Endothelial cell of umbilical vein (primary cell): ENCODE results near the gene EPC1. TPM values are rescaled to one million over a fixed set of nuclear protein-coding genes. Genes with fewer than 3 reads are reported as not detected.
A peak's percentile ranks its signal among the peaks of the same experiment; 100 is the strongest.

Experiments used
- BruUV-seq: library from RNA; stranded (reverse); fragments of 400-500 nt; replicated peaks from 2 replicates; lab custom pipeline; 2021; lab: Mats Ljungman, UMichigan
- CTCF ChIA-PET: fragments of 300-600, 350-600 bp; sonication (Branson Sonifier 250); formaldehyde crosslinking; loops from one replicate; lab custom pipeline; 2021; ENCODE audit warnings: antibody characterized with exemption, inconsistent platforms; lab: Charles Lee
- POLR2A ChIA-PET: fragments of 300-600, 350-600 bp; sonication (Branson Sonifier 250); formaldehyde crosslinking; loops from one replicate; lab custom pipeline; 2021; ENCODE audit warnings: antibody characterized with exemption, inconsistent platforms; lab: Charles Lee
- DNase-seq: peaks from one replicate; pipeline ENCODE4 v3.0.0-alpha.2; 2011; ENCODE audit warnings: low read depth, low spot score
- FAIRE-seq: peaks from 2 replicates; lab custom pipeline; 2011; peaks lifted over from hg19 to GRCh38; lab: Jason Lieb, UNC
- H2AFZ ChIP-seq: 2 replicates; pipeline ENCODE4 v1.6.0; 2012; ENCODE audit warnings: low read depth, low read length, control low read depth, inconsistent platforms
- H3K27ac ChIP-seq: 2 replicates; pipeline ENCODE4 v1.5.1; 2011; ENCODE audit warnings: low read depth, mild to moderate bottlenecking, control low read depth, low read length, moderate library complexity; ENCODE audit not compliant: insufficient read depth
- H3K27me3 ChIP-seq, 2 experiments: 2 replicates each; pipeline versions ENCODE4 v1.6.0 to v1.6.1; 2011; ENCODE audit warnings: low read length in 2 of 2, mixed read lengths in 1 of 2; ENCODE audit not compliant: control insufficient read depth in 2 of 2, insufficient read depth in 2 of 2
- H3K36me3 ChIP-seq, 2 experiments: 2 replicates in 1 of 2; 3 replicates in 1 of 2; pipeline ENCODE4 v1.5.1; 2011; ENCODE audit warnings: low read length in 2 of 2, mild to moderate bottlenecking in 1 of 2, moderate library complexity in 1 of 2; ENCODE audit not compliant: control insufficient read depth in 2 of 2, insufficient read depth in 2 of 2; ENCODE audit errors: extremely low read depth in 1 of 2
- H3K4me1 ChIP-seq: 3 replicates; pipeline ENCODE4 v1.5.1; 2011; ENCODE audit warnings: mild to moderate bottlenecking, low read length; ENCODE audit not compliant: control insufficient read depth, insufficient read depth; ENCODE audit errors: extremely low read depth
- H3K4me2 ChIP-seq: 2 replicates; pipeline ENCODE4 v1.6.1; 2011; ENCODE audit warnings: low read length, control low read depth, mixed read lengths; ENCODE audit not compliant: insufficient read depth
- H3K4me3 ChIP-seq, 3 experiments: fragments of 200-600 bp in 1 of 3; sonication (generic), shearing (Covaris generic) in 1 of 3; replicated peaks in 1 of 3; 2 replicates each; pipeline ENCODE4 v1.5.1; 2011 to 2016; ENCODE audit warnings: control low read depth in 3 of 3, low read length in 3 of 3, mild to moderate bottlenecking in 2 of 3, inconsistent platforms in 1 of 3, low read depth in 1 of 3, moderate library complexity in 1 of 3; ENCODE audit not compliant: insufficient read depth in 1 of 3
- H3K79me2 ChIP-seq: 2 replicates; pipeline ENCODE4 v1.6.0; 2012; ENCODE audit warnings: low read length, inconsistent platforms; ENCODE audit not compliant: control insufficient read depth, insufficient read depth
- H3K9ac ChIP-seq: replicated peaks from 2 replicates; pipeline ENCODE3; 2011; ENCODE audit warnings: low read length, control low read depth; ENCODE audit not compliant: insufficient read depth; ENCODE audit errors: extremely low read depth
- H3K9me1 ChIP-seq: replicated peaks from 3 replicates; pipeline ENCODE4 v1.6.0; 2011; ENCODE audit warnings: mild to moderate bottlenecking, low read length; ENCODE audit not compliant: control insufficient read depth, insufficient read depth; ENCODE audit errors: extremely low read depth
- H3K9me3 ChIP-seq: replicated peaks from 2 replicates; pipeline ENCODE4 v1.5.1; 2012; ENCODE audit warnings: low read length, inconsistent platforms; ENCODE audit not compliant: control insufficient read depth, insufficient read depth
- H4K20me1 ChIP-seq: replicated peaks from 2 replicates; pipeline ENCODE3; 2011; ENCODE audit warnings: mild to moderate bottlenecking, low read length; ENCODE audit not compliant: control insufficient read depth, insufficient read depth; ENCODE audit errors: extremely low read depth
- EZH2 ChIP-seq: IDR thresholded peaks from 2 replicates; pipeline ENCODE4 v1.6.1; 2012; ENCODE audit warnings: borderline replicate concordance, low read depth, mild to moderate bottlenecking, moderate library complexity, low read length, inconsistent platforms; ENCODE audit not compliant: severe bottlenecking
- FOS ChIP-seq: IDR thresholded peaks from 2 replicates; pipeline ENCODE4 v1.6.1; 2011; ENCODE audit warnings: mild to moderate bottlenecking, low read length, moderate library complexity, borderline replicate concordance; ENCODE audit not compliant: insufficient read depth
- GATA2 ChIP-seq: IDR thresholded peaks from 2 replicates; pipeline ENCODE4 v1.7.0; 2011; ENCODE audit warnings: low read depth, mild to moderate bottlenecking, moderate library complexity, mixed read lengths, low read length; ENCODE audit not compliant: insufficient read length, insufficient read depth
- JUN ChIP-seq: IDR thresholded peaks from 2 replicates; pipeline ENCODE4 v1.6.1; 2011; ENCODE audit warnings: borderline replicate concordance, low read depth; ENCODE audit not compliant: insufficient read length, insufficient read depth
- MAX ChIP-seq: IDR thresholded peaks from 2 replicates; pipeline ENCODE4 v1.6.1; 2011; ENCODE audit not compliant: insufficient read depth, insufficient read length
- MYC ChIP-seq: IDR thresholded peaks from one replicate; pipeline ENCODE4 v1.6.1; 2011; ENCODE audit warnings: mild to moderate bottlenecking, low read depth, low read length
- POLR2A ChIP-seq: IDR thresholded peaks from 2 replicates; pipeline ENCODE4 v1.6.1; 2012; ENCODE audit warnings: low read depth, mild to moderate bottlenecking, control low read depth, low read length
- POLR2AphosphoS5 ChIP-seq: IDR thresholded peaks from 2 replicates; pipeline ENCODE4 v1.6.1; 2012; ENCODE audit warnings: low read depth, mild to moderate bottlenecking, control low read depth, low read length, moderate library complexity; ENCODE audit not compliant: insufficient read depth
- dilution Hi-C: fragments of 300-500 bp; cut with MboI; formaldehyde crosslinking; loops from one replicate; pipeline ENCODE4 v1.15.0; 2019; ENCODE audit warnings: low sequenced_read_pairs; ENCODE audit not compliant: extremely low pct_ligation_motif_present
- intact Hi-C: fragments of 100-400 bp; cut with micrococcal nuclease; formaldehyde crosslinking; loops from one replicate; pipeline ENCODE4 v1.10.0; 2022
- polyA plus RNA-seq, 4 experiments: library from polyadenylated mRNA; depleted of rRNA in 3 of 4; stranded (reverse) in 3 of 4; unstranded in 1 of 4; fragments of >200 nt; gene quantifications; 2 replicates each; pipeline versions ENCODE4 v1.2.1 to v1.2.3, GENCODE V29; 2011 to 2012; ENCODE audit warnings: missing spikeins in 1 of 4
- total RNA-seq: library from RNA; stranded (reverse); gene quantifications from 2 replicates; pipeline ENCODE4 v1.2.3, GENCODE V29; 2021
- TF ChIP-seq, protein P1 (sequence below), 2 donors: IDR thresholded peaks; 1 replicate in 1 of 2; 2 replicates in 1 of 2; pipeline ENCODE4 v1.5.1; 2011; ENCODE audit warnings: low read length in 2 of 2, mild to moderate bottlenecking in 2 of 2, moderate library complexity in 2 of 2, control low read depth in 1 of 2, inconsistent platforms in 1 of 2, low read depth in 1 of 2; ENCODE audit not compliant: insufficient read depth in 1 of 2; ENCODE audit errors: extremely low read depth in 1 of 2

The EPC1 gene
- total and polyA plus RNA-seq, 2 donors (not counting 3 experiments of a cell fraction or from before 2014, with no cell fraction given): 27.9 to 39.0 TPM

GRCh38 chr10:32379318-32379949 lies 32.5 kb upstream of the EPC1 start:
- DNase-seq: peak; percentile 71
- BruUV-seq: no TSS peak
- dilution Hi-C loops (no loop called here), intact Hi-C loops (loop anchor here (2.0 to 5.0 kb wide), 2 partner anchors 33 to 629 kb away; no protein-coding TSS in a partner anchor)
- H3K36me3 ChIP-seq: no peaks in the 10 kb centered on the region
- CTCF ChIA-PET: interaction anchor here (1.3 to 1.6 kb wide), 3 partner anchors 13 to 66 kb away, joined by 4 to 5 read pairs (median 4); partner anchors contain the start of gene CCDC7
- no peaks in the 10 kb centered on the region for H4K20me1 ChIP-seq
- no peak for FAIRE-seq
- H3K4me1 ChIP-seq: peaks cover 13% of the 10 kb centered on the region
- peak overlapping the region; percentile 85 for H3K27ac ChIP-seq
- peak overlapping the region; percentile 96 for H3K4me2 ChIP-seq
- no peaks in the 10 kb centered on the region for H3K27me3 ChIP-seq
- POLR2A ChIA-PET: no interaction called here
- no peak for TF ChIP-seq EZH2
- no peak for TF ChIP-seq GATA2
- no peak for TF ChIP-seq FOS
- TF ChIP-seq MAX: no peak
- no peak for TF ChIP-seq MYC
- TF ChIP-seq, protein P1, sequence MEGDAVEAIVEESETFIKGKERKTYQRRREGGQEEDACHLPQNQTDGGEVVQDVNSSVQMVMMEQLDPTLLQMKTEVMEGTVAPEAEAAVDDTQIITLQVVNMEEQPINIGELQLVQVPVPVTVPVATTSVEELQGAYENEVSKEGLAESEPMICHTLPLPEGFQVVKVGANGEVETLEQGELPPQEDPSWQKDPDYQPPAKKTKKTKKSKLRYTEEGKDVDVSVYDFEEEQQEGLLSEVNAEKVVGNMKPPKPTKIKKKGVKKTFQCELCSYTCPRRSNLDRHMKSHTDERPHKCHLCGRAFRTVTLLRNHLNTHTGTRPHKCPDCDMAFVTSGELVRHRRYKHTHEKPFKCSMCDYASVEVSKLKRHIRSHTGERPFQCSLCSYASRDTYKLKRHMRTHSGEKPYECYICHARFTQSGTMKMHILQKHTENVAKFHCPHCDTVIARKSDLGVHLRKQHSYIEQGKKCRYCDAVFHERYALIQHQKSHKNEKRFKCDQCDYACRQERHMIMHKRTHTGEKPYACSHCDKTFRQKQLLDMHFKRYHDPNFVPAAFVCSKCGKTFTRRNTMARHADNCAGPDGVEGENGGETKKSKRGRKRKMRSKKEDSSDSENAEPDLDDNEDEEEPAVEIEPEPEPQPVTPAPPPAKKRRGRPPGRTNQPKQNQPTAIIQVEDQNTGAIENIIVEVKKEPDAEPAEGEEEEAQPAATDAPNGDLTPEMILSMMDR (IDR thresholded peaks at IDR 0.05; ENCODE audit: extremely low read depth in 1 of 2, insufficient read depth in 1 of 2, low read depth in 1 of 2, low read length in 2 of 2): no peak
- no peak for TF ChIP-seq JUN
- TF ChIP-seq POLR2A: no peak
- no peak for TF ChIP-seq POLR2AphosphoS5
- peak overlapping the region; percentile 89 for H2AFZ ChIP-seq
- peak overlapping the region; percentile 87 to 99 (median 93) for H3K4me3 ChIP-seq
- H3K9me1 ChIP-seq: no peaks in the 10 kb centered on the region
- no peaks in the 10 kb centered on the region for H3K9me3 ChIP-seq
- peaks cover 14% of the 10 kb centered on the region for H3K79me2 ChIP-seq
- peak overlapping the region; percentile 98 for H3K9ac ChIP-seq
